Body of pancreas (tissue), 4 donors: ENCODE results near the gene KRT71.

ENCODE experiments used
- CTCF ChIP-seq, 7 experiments: fragments of 450-650 bp in 4 of 7; fragments of 200-600 bp in 3 of 7; sonication (generic) in 3 of 7; IDR thresholded peaks; one replicate each; pipeline ENCODE4 v1.5.1; 2016 to 2019; ENCODE audit warnings: antibody characterized with exemption in 7 of 7
- POLR2A ChIP-seq, 3 donors: fragments of 450-650 bp; IDR thresholded peaks; one replicate each; pipeline ENCODE4 v1.6.1; 2016; ENCODE audit warnings: antibody characterized with exemption in 3 of 3, mild to moderate bottlenecking in 2 of 3

- no peak for TF ChIP-seq CTCF (IDR thresholded peaks at IDR 0.05)
- TF ChIP-seq POLR2A (IDR thresholded peaks at IDR 0.05) = no peak
Observed at GRCh38 chr12:52579468-52580465, 26.8 kb upstream of the KRT71 start.
